Neural crest cell (in vitro differentiated cells): ENCODE results near the gene FOXC2. TPM values are rescaled to one million over a fixed set of nuclear protein-coding genes. Genes with fewer than 3 reads are reported as not detected.
A peak's percentile ranks its signal among the peaks of the same experiment; 100 is the strongest.

Experiments used
- DNase-seq: peaks from one replicate; pipeline ENCODE4 v3.0.0; 2021; ENCODE audit warnings: low read depth, mixed read lengths, low spot score
- H3K27ac Mint-ChIP-seq: one replicate; pipeline ENCODE4 v1.8.0; 2021; ENCODE audit warnings: mild to moderate bottlenecking, mixed read lengths; ENCODE audit not compliant: unreplicated experiment
- H3K27me3 Mint-ChIP-seq: 2 replicates; pipeline ENCODE4 v1.8.0; 2021; ENCODE audit warnings: low read depth, mild to moderate bottlenecking, mixed read lengths
- H3K36me3 Mint-ChIP-seq: 2 replicates; pipeline ENCODE4 v1.8.0; 2021; ENCODE audit warnings: low read depth, mild to moderate bottlenecking, mixed read lengths
- H3K4me1 Mint-ChIP-seq: 2 replicates; pipeline ENCODE4 v1.8.0; 2021; ENCODE audit warnings: mixed read lengths
- H3K4me3 Mint-ChIP-seq: one replicate; pipeline ENCODE4 v1.8.0; 2021; ENCODE audit warnings: mild to moderate bottlenecking, mixed read lengths
- H3K9me3 Mint-ChIP-seq: 2 replicates; pipeline ENCODE4 v1.8.0; 2021; ENCODE audit warnings: mixed read lengths
- CTCF ChIP-seq: fragments of 200-600 bp; sonication (generic); conservative IDR thresholded peaks from 2 replicates; pipeline ENCODE4 v1.5.0; 2021; ENCODE audit warnings: antibody characterized with exemption, mild to moderate bottlenecking
- total RNA-seq: library from RNA; stranded (reverse); gene quantifications from 2 replicates; pipeline ENCODE4 v1.2.1, GENCODE V29; 2021

FOXC2 gene
- total RNA-seq, 1 donor from 2014 or later: not detected

- Mint-ChIP-seq H3K9me3 (no peaks in the 10 kb centered on the region), H3K4me3 (peak overlapping the region; percentile 88), H3K27ac (no peak overlapping the region), H3K4me1 (peaks cover 25% of the 10 kb centered on the region), H3K36me3 (no peaks in the 10 kb centered on the region), H3K27me3 (peaks cover 84% of the 10 kb centered on the region)
- TF ChIP-seq CTCF: no peak
- no peak for DNase-seq
These were observed 13.6 kb downstream of the FOXC2 start for GRCh38 chr16:86580063-86580790.

GRCh38 chr16:86580791-86581170 lies 14.2 kb downstream of the FOXC2 start:
- Mint-ChIP-seq H3K4me3 (peak overlapping the region; percentile 5), H3K9me3 (no peaks in the 10 kb centered on the region), H3K36me3 (no peaks in the 10 kb centered on the region), H3K4me1 (peaks cover 25% of the 10 kb centered on the region), H3K27me3 (peaks cover 80% of the 10 kb centered on the region), H3K27ac (no peak overlapping the region)
- no peak for DNase-seq
- no peak for TF ChIP-seq CTCF

GRCh38 chr16:86581458-86581857 lies 14.8 kb downstream of the FOXC2 start:
- H3K27me3 Mint-ChIP-seq: peaks cover 74% of the 10 kb centered on the region
- no peak overlapping the region for H3K27ac Mint-ChIP-seq
- H3K4me1 Mint-ChIP-seq: peaks cover 19% of the 10 kb centered on the region

GRCh38 chr16:86584071-86584685 lies 17.5 kb downstream of the FOXC2 start:
- H3K9me3 Mint-ChIP-seq: no peaks in the 10 kb centered on the region
- H3K27me3 Mint-ChIP-seq: peaks cover 51% of the 10 kb centered on the region
- DNase-seq: no peak
- no peak for TF ChIP-seq CTCF
- no peak overlapping the region for H3K27ac Mint-ChIP-seq
- no peaks in the 10 kb centered on the region for H3K36me3 Mint-ChIP-seq
- H3K4me1 Mint-ChIP-seq: peaks cover 4% of the 10 kb centered on the region
- H3K4me3 Mint-ChIP-seq: no peak overlapping the region

More at GRCh38 chr16:86581458-86581857, 14.8 kb downstream of the FOXC2 start:
- Mint-ChIP-seq H3K4me3 (no peak overlapping the region), H3K9me3 (no peaks in the 10 kb centered on the region), H3K36me3 (no peaks in the 10 kb centered on the region)
- no peak for TF ChIP-seq CTCF
- DNase-seq: no peak

- TF ChIP-seq CTCF: no peak
- Mint-ChIP-seq H3K27me3 (peaks cover 44% of the 10 kb centered on the region), H3K27ac (no peak overlapping the region), H3K9me3 (no peaks in the 10 kb centered on the region), H3K36me3 (no peaks in the 10 kb centered on the region), H3K4me1 (no peaks in the 10 kb centered on the region), H3K4me3 (no peak overlapping the region)
- no peak for DNase-seq
These were observed 18.4 kb downstream of the FOXC2 start for GRCh38 chr16:86584726-86585721.
